Gastroesophageal sphincter (tissue), 4 donors: ENCODE measurements around the gene SH3PXD2B. TPM values are rescaled to one million over a fixed set of nuclear protein-coding genes. Genes with fewer than 3 reads are reported as not detected.

Experiments used
- ATAC-seq: fragments of 150-250 bp; one replicate; pipeline ENCODE4 v1.9.1; 2016; ENCODE audit warnings: mild to moderate bottlenecking, moderate library complexity
- H3K27ac ChIP-seq, 4 donors: fragments of 200-600 bp; sonication (generic) in 3 of 4; 1 replicate in 3 of 4; 2 replicates in 1 of 4; pipeline ENCODE4 v1.5.1; 2016 to 2019
- H3K27me3 ChIP-seq: fragments of 200-600 bp; sonication (generic); one replicate; pipeline ENCODE4 v1.5.1; 2019
- H3K36me3 ChIP-seq, 2 donors: fragments of 200-600 bp; sonication (generic); one replicate each; pipeline ENCODE4 v1.5.1; 2019; ENCODE audit warnings: control low read depth in 1 of 2
- H3K4me1 ChIP-seq, 3 donors: fragments of 200-600 bp; sonication (generic); 1 replicate in 2 of 3; 2 replicates in 1 of 3; pipeline ENCODE4 v1.5.1; 2016 to 2019; ENCODE audit warnings: control low read depth in 2 of 3
- H3K4me3 ChIP-seq, 2 donors: fragments of 200-600 bp; sonication (generic); one replicate each; pipeline ENCODE4 v1.5.1; 2019; ENCODE audit warnings: mild to moderate bottlenecking in 1 of 2, moderate library complexity in 1 of 2
- H3K9me3 ChIP-seq, 3 donors: fragments of 200-600 bp; sonication (generic); one replicate each; pipeline ENCODE4 v1.5.1; 2017 to 2019; ENCODE audit warnings: control low read depth in 2 of 3
- CTCF ChIP-seq, 4 experiments: fragments of 200-600 bp in 2 of 4; fragments of 450-650 bp in 2 of 4; sonication (generic) in 1 of 4; IDR thresholded peaks; one replicate each; pipeline ENCODE4 v1.5.1; 2017 to 2019; ENCODE audit warnings: antibody characterized with exemption in 4 of 4, mild to moderate bottlenecking in 2 of 4, moderate library complexity in 2 of 4
- EP300 ChIP-seq: sonication (generic); formaldehyde crosslinking; IDR thresholded peaks from one replicate; pipeline ENCODE4 v1.6.1; 2017; ENCODE audit warnings: antibody characterized with exemption, mild to moderate bottlenecking
- POLR2A ChIP-seq, 2 donors: fragments of 450-650 bp; IDR thresholded peaks; one replicate each; pipeline ENCODE4 v1.6.1; 2017; ENCODE audit warnings: antibody characterized with exemption in 2 of 2, mild to moderate bottlenecking in 2 of 2, moderate library complexity in 1 of 2
- POLR2AphosphoS5 ChIP-seq: sonication (generic); formaldehyde crosslinking; IDR thresholded peaks from one replicate; pipeline ENCODE4 v1.6.1; 2017; ENCODE audit warnings: antibody characterized with exemption
- WGBS, 2 donors: methylation state at CpG; one replicate each; pipeline ENCODE4 v1.1.5; 2018; ENCODE audit warnings: low coverage in 1 of 2; 5-methylcytosine and 5-hydroxymethylcytosine counted together
- total RNA-seq, 4 donors: library from RNA; depleted of rRNA; stranded (reverse); fragments of >200 nt; gene quantifications; one replicate each; pipeline ENCODE4 v1.1.0, GENCODE V29; 2016

The SH3PXD2B gene
- total RNA-seq, 4 donors from 2014 or later = 40.2 to 80.9 (median 56.0) TPM

DNA sequence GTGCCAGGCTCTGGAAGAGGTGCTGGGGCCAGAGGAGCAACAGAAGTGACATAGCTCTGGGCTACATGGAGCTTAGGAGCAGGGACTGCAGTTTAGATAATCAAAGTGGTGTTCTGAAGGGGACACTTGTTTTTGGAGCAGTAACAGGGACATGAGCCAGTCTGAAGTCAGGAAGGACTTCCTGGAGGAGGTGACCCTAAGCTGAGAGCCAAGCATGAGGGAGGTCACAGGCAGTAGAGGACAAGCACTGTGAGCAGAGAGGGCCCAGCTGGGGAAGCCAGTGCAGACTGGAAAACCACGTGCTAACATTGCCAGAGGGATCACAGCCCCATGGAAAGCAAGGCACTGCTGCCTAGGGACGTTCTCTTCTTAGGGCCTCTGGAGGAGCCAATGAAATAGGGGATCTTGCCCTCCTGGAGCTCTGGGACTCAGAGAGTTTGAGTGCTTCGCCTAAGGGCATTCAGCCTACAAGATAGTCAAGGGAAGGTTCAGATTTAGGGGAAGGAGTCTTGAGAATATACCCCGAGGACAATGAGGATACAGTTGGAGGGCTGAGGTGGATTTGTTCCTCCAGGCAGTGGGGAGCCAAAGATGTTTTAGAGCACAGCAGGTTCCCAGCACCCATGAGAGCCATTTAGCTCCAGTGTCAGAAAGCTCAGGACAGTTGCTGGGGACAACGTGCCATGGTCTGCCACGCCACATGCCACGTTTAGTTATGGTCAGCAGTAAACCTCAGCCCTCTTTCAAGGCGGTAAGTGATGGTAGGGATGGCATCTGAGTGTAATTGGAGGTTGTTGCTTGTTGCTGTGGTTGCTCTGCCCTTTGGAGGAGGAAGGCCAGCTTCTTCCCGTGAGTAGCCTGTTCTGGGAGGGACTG, 40.5 kb upstream of the SH3PXD2B start:
- Histone ChIP-seq H3K4me1 (peaks cover 0 to 22% (median 8%) of the 10 kb centered on the region in 3 donors), H3K9me3 (no peaks in the 10 kb centered on the region), H3K27ac (peak overlapping the region in 1 of 4 donors; percentile 14), H3K27me3 (no peaks in the 10 kb centered on the region), H3K36me3 (no peaks in the 10 kb centered on the region), H3K4me3 (no peak overlapping the region)
- TF ChIP-seq EP300 = no peak
- TF ChIP-seq CTCF (IDR thresholded peaks at IDR 0.05) = no peak
- TF ChIP-seq POLR2AphosphoS5 = no peak
- TF ChIP-seq POLR2A (IDR thresholded peaks at IDR 0.05) = no peak
- ATAC-seq = no peak
- WGBS, 2 donors = 80 to 87% methylated on average over 1 to 7 of the region's 9 CpGs

DNA sequence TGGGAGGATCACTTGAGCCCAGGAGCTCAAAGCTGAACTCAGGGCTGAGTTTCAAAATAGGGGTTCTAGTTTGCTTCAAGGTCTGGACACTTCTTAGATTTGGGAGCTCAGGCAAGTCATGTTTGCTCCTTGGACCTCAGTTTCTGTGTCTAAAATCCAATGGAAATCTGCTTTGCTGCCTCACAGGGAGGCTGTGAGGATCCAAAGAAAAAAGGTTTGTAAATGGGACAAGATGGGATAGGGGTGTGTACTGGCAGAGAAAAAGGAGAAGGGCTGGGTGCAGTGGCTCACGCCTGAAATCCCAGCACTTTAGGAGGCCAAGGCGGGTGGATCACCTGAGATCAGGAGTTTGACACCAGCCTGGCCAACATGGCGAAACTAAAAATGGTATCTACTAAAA, 39.6 kb upstream of the SH3PXD2B start:
- 87 to 100% methylated on average over 3 of the region's 3 CpGs for WGBS, 2 donors

GRCh38 chr5:172493461-172493860, 39.1 kb upstream of the SH3PXD2B start:
- no peaks in the 10 kb centered on the region for H3K9me3 ChIP-seq
- ATAC-seq = no peak
- no peaks in the 10 kb centered on the region for H3K27me3 ChIP-seq
- no peaks in the 10 kb centered on the region for H3K36me3 ChIP-seq
- H3K4me1 ChIP-seq = peaks cover 0 to 22% (median 8%) of the 10 kb centered on the region in 3 donors
- peak overlapping the region in 1 of 4 donors; percentile 47 for H3K27ac ChIP-seq
- H3K4me3 ChIP-seq = peak overlapping the region in 1 of 2 donors; percentile 8
- 56 to 76% methylated on average over 10 to 11 of the region's 11 CpGs for WGBS, 2 donors
- TF ChIP-seq POLR2AphosphoS5 (no peak), POLR2A (IDR thresholded peaks at IDR 0.05) (no peak), CTCF (IDR thresholded peaks at IDR 0.05) (no peak), EP300 (no peak)

More for the DNA sequence above, 39.6 kb upstream of the SH3PXD2B start:
- no peaks in the 10 kb centered on the region for H3K9me3 ChIP-seq
- H3K36me3 ChIP-seq = no peaks in the 10 kb centered on the region
- TF ChIP-seq POLR2A (IDR thresholded peaks at IDR 0.05) (no peak), CTCF (IDR thresholded peaks at IDR 0.05) (no peak), EP300 (no peak)
- no peak for ATAC-seq
- no peaks in the 10 kb centered on the region for H3K27me3 ChIP-seq
- H3K27ac ChIP-seq = peak overlapping the region in 1 of 4 donors; percentile 47
- H3K4me3 ChIP-seq = peak overlapping the region in 1 of 2 donors; percentile 8
- H3K4me1 ChIP-seq = peaks cover 0 to 22% (median 8%) of the 10 kb centered on the region in 3 donors

DNA sequence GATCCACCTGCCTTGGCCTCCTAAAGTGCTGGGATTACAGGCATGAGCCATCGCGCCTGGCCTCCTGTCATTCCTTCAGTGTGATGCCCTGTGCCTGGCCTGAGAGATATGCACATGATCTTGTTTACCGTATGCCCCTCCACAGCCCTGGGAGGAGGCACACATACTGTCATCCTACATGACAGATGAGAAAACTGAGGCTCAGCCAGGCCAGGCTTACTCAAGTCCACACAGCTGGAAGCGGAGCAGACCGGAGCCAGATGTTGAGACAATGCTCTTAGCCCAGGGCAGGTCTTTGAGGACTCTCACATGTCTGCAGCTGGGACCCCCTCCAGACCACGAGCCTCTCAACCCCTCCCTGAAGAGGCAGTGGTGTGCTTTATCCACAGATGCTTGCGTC, 38.7 kb upstream of the SH3PXD2B start:
- Histone ChIP-seq H3K4me1 (peaks cover 0 to 22% (median 8%) of the 10 kb centered on the region in 3 donors), H3K36me3 (no peaks in the 10 kb centered on the region), H3K9me3 (no peaks in the 10 kb centered on the region), H3K4me3 (peak overlapping the region in 1 of 2 donors; percentile 8), H3K27ac (no peak overlapping the region), H3K27me3 (no peaks in the 10 kb centered on the region)
- 53% methylated on average over 3 of the region's 7 CpGs; no CpG with 5 or more reads in 1 of the 2 donors for WGBS, 2 donors
- TF ChIP-seq CTCF (IDR thresholded peaks at IDR 0.05) (no peak), EP300 (no peak), POLR2AphosphoS5 (no peak), POLR2A (IDR thresholded peaks at IDR 0.05) (no peak)
- ATAC-seq = peak; percentile 51
